HG03135 (cell line): Measurements from ENCODE around the gene TEKTIP1.

Source experiments
- ATAC-seq: cut with Tn5 transposase; IDR thresholded peaks from one replicate; pipeline ENCODE4 v1.9.1; 2021; ENCODE audit warnings: mild to moderate bottlenecking, moderate library complexity; ENCODE audit not compliant: unreplicated experiment

The TEKTIP1 gene

GRCh38 chr19:3536429-3537100 is 2.4 kb upstream of the TEKTIP1 start:
- ATAC-seq, result no peak

- no peak for ATAC-seq
Observed at GRCh38 chr19:3537101-3537437, 1.9 kb upstream of the TEKTIP1 start.

DNA sequence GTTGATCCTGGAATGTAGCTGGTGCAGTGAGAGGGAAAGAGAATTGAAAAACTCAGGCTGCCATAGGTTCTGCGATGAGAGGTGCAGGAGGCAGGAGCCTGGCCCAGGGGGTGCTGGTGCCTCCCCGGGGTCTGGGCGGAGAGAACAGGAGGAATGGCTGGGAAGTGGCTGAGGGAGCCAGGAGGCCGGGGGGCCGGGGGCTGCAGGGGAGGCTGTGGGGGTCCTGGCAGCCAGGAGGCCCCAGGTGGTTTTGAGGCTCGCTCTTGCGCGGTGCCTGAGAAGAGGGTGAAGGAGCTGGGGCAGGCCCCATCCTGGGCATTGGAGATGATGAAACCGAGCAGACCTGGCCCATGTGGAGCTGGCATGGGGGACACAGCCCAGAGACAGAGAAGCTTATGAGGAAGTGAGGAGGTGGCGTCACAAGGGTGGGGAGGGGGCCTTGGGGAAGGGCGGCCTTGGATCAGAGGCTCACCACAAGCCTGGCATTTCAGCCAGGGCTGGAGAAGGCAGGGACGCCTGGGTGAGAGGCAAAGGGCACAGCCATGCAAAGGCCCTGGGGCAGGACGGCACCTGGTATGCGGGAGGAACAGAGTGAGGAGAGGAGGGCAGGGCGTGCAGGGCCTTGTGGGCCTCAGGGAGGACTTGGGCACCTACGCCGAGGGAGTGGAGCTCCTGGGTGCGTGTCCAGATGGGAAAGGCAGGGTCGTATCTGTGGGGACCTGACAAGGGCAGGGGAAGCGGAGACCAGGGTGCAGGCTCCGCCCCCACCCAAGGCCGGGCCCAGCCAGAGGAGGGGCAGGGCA is 1.3 kb upstream of the TEKTIP1 start:
- no peak for ATAC-seq

- ATAC-seq, result no peak
Observed at GRCh38 chr19:3538258-3538929, 580 bp upstream of the TEKTIP1 start.

DNA sequence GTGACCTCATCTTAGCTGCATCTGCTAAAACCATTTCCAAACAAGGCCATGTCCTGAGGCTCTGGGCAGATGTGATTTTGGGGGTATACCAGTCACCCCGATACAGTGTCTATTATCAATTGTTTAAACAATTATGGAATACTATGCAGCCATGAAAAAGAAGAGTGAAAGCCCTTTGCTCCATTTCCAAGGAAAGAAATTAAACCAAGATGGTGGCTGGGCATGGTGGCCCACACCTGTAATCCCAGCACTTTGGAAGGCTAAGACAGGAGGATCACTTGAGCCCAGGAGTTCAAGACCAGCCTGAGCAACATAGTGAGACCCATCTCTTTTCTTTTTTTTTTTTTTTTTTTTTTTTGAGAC is 763 bp downstream of the TEKTIP1 start:
- ATAC-seq, result no peak

DNA sequence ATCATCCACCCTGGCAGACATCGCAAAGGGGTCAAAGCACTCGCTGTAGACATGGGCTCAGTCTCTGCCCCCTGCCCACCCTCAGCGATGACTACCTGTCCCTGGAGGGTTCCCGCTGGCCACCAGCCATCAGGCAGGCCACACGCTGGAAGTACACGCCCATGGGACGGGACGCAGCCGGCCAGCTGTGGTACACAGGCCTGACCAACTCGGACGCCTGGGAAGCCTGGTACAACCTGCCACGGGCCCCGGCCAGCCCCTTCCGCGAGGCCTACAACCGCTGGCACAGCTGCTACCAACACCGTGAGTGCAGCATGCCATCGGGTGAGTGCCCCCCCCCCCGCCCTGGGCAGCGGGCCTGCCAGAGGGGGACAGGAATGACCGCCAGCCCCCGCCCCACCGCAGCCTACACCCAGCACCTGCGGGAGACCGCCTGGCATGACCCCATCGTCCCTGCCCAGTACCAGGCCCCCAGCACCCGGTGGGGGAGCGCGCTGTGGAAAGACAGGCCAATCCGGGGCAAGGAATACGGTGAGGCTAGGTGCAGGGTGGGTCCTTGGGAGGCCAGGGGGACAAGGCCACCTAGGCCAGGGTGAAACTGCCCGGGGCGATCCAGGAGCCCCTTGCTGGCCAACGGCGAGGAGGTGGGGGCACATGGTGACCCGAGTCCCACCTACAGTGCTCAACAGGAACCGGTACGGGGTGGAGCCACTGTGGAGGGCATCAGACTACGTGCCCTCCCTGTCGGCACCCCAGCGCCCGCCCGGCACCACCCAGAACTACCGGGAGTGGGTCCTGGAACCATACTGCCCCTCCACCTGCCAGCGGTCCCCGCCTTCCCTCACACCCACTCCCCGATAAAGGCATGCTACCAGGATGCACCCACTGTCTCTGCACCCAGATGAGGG is 4.4 kb downstream of the TEKTIP1 start:
- ATAC-seq, result no peak

GRCh38 chr19:3544058-3544376 is 5.0 kb downstream of the TEKTIP1 start:
- no peak for ATAC-seq

DNA sequence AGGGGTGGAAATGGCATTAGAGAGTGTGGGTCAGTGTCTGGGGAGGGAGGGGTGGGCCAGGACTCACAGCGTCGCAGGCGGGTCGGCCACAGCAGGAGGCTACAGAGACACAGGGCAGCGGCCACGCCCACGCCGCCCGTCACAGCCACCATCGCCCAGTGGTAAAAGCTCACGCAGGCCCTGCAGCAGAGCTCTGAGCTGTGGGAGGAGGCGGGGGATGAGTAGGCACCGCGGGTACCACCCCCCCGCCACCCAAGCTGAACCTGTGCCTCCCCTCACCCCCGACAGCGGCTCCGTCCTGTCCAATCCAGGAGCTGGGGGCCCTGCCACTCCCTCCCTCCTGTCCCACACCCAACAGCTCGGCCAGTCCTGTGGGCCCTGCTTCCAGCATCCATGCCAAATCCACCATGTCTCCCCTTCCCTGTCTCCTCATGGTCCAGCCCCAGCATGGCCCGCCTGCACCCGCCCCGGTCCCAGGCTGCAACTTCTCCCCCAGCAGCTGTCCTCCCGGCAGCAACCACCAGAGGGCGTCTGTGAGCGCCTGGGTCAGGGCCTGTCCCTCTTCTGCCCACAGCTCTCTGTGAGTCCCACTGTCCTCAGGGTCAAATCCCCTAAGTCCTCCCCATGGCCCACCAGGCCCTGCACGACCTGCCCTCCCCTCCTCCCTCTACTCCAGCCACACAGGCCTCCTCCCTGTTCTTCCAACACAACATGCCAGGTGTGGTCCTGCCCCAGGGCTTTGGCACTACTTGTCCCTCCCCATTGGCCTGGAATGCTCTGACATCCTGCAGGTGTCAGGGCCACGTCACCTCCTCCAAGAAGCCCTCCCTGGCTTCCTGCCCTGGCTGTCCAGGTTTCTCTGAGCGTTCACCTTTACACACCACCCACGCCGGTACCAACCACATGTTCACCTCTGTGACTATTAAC is 6.0 kb downstream of the TEKTIP1 start:
- no peak for ATAC-seq

DNA sequence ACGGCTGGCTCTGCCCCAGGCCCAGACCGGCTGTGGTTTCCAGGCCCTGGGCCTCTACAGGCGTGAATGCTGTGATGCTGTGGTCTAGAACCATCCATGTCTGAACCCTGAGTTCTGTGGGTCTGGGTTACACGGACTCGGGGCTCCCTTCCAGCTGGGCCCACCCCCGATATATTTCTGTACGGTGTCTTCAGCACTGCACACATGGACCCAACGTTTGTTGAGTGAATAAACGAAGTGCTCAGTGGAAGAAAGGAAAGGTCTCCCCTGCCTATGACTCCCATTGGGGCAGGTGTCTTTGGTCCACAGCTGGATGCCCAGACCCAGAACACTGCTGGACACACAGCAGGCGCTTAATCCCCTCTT is 6.7 kb downstream of the TEKTIP1 start:
- ATAC-seq, result no peak

DNA sequence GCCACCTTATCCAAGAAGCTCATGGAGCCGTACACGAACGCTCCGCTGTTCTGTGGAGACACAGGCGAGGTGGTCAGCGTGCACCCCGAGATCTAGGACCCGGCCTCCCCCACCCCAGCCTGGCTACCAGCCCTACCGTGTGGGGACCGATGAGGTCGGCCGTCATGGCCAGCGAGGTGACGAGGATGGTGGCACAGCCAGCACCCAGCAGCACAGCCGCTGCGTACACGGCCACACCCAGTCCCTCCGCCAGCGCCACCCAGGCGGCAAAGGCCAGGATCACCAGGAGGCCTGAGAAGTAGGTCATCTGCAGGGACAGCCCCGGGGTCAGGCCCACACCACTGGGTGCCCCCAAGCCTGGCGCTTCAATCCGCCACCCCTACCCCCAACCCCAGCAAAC is 7.1 kb downstream of the TEKTIP1 start:
- ATAC-seq, result no peak

DNA sequence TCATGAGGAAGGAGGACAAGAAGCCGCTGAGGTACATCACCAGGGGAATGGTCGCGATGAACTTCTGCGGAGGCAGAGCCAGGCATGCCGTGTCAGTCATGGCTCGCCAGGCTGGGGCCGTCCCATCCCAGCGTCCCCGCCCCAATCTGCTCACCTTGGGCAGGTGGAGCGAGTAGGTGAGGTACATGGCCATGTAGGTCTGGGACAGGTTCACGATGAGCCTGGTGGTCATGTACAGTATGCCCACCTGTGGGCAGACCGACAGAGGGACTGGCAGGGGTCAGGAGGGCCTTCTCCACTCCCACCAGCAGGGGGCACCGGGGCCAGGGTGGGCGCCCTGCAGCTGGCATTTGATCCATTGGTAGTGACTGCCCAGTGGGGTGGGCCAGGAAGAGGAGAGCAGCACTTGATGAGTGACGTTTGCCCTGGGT is 8.3 kb downstream of the TEKTIP1 start:
- no peak for ATAC-seq

- no peak for ATAC-seq
Observed at GRCh38 chr19:3547767-3548282, 8.9 kb downstream of the TEKTIP1 start.

- ATAC-seq, result no peak
Observed at GRCh38 chr19:3548606-3549005, 9.6 kb downstream of the TEKTIP1 start.

- no peak for ATAC-seq
Observed at GRCh38 chr19:3549816-3550215, 10.8 kb downstream of the TEKTIP1 start.

DNA sequence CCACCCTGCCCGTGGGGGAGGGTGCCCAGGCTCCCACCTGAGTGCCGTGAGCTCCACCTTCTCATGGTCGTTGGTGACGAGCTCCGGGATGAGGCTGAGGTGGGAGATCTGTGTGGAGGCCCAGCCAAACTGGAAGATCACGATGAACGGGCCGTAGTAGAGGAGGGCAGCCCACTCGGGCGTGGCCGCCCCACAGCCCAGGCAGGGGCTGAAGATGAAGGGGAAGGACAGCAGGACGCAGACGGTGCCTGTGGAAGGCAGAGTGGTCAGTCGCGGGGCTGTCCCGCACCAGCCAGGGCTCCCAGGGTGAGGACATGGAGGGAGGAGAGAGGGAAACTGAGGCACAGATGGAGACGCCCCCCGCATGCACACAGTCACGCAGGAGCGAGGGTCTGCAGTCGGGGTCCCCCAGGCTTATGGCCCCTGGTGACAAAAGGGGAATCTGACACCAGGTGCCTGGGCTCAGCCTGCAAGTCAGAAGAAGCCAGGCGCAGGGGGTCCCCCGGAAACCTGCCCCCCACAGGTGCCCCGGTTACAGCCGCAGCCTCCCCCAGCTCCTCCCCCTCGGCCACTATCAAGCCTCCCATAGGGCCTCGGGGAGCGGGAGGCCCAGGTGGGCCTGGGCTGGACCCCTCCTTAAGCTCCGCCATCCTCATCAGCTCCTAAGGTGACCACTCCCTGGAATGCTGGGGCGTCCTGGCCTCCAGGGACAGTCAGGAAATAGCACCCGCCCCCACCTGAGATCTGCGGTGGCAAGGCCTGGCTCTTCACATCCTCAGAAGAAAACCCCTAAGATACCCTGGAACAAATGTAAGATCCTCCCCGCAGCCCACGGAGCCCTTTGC is 12.2 kb downstream of the TEKTIP1 start:
- no peak for ATAC-seq

- ATAC-seq, result no peak
Observed at GRCh38 chr19:3551792-3552095, 12.8 kb downstream of the TEKTIP1 start.

DNA sequence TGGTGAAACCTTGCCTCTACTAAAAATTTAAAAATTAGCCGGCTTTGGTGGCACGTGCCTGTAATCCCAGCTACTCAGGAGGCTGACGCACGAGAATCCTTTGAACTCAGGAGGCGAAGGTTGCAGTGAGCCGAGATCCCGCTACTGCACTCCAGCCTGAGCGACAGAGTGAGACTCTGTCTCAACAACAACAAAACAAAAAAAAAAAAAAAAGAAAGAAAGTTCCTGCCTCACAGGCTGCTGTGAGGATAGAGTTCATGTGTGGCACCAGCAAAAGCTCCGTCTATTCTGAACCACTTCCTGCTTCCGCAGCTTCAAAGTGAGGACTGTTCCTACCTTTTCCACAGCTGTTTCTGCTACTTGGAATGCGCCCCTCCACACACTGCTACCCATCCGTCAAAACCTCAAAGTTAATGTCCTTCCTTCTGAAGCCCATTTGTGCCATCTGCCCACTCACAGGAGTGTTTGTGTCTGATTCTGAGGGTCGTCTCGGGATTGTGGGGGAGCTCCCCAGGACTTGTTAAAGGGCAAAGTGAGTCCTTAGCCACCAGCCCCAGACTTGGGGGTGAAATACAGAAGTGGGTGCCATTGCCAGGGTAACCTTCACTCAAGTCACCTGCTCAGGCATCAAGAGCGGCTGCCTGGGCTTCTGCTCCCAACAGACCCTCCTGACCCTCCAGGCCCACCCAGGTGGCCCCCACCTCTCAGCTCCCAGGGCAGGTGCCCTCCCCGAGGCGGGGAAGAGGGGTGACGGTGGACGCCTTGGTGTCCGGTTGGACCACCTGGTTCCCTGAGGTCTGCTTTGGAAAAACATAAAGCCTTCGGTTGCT is 15.5 kb downstream of the TEKTIP1 start:
- ATAC-seq, result no peak

DNA sequence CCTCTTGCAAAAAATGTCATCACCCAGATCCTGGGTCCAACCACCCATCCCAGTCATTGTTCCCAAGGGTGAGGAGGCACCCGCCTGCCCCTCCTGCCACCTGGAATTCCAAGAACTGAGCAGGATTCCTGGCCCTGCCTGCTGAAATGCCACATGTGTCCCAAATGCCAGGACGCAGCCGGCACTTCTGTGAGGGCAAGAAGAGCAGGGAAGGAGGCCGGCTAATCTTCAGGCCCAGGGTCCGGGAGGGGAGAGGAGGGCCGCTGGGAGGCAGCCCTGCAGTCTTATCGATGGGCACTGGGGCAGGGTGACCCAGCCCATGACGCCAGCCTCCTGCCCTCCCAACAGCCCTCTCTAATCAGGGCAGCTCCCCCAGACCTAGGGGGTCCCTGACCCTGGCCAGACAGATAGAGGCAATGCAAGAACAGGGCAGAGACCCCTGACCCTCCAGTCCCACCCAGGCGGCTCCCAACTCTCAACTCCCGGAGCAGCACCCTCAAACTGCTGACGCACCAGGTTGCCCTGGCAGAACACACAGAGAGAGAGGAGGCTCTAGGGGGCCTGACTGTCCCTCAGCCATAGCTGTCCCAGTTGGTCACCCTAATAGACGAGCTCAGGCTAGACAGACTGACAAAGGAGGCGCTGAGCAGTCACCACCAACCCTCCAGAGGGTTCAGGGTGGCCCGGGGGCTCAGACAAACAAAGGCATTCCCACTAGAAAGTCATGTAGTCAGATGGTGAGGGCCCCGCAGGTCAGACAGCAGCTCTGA is 16.9 kb downstream of the TEKTIP1 start:
- no peak for ATAC-seq
